ENCODE measurements around the gene SCNN1A. TPM values are rescaled to one million over a fixed set of nuclear protein-coding genes. Genes with fewer than 3 reads are reported as not detected.

SCNN1A gene
- total RNA-seq, 1 donor from 2014 or later, result 10.2 TPM

DNA sequence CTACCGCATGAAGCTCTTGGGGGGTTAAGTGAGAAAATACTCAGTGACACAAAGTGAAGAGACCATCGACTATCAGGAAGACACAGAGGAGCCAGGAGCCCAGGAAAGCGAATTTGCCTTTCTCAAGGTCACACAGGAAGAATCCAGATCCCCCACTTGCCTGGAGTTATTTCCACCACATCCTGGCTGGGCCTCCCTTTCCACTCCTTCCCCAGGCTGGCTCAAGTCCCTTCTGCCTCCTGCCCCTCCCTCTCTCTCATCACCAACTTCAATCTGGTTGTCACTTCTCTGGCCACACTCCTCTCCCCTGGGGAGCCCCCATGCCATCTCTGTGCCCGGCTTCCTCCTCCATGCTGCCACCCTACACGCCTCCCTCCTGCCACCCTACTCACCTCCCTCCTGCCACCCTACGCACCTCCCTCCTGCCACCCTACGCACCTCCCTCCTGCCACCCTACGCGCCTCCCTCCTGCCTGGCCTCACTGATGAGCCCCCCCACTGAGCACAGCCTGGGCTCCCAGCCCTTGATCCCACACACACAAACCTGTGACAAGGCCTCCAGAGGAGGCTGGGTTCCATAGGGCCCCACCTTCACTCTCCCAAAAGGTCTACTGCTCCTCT lies 6.3 kb downstream of the SCNN1A start:
- no peak for DNase-seq

GRCh38 chr12:6367969-6368892 lies 7.1 kb downstream of the SCNN1A start:
- no peak for DNase-seq

DNA sequence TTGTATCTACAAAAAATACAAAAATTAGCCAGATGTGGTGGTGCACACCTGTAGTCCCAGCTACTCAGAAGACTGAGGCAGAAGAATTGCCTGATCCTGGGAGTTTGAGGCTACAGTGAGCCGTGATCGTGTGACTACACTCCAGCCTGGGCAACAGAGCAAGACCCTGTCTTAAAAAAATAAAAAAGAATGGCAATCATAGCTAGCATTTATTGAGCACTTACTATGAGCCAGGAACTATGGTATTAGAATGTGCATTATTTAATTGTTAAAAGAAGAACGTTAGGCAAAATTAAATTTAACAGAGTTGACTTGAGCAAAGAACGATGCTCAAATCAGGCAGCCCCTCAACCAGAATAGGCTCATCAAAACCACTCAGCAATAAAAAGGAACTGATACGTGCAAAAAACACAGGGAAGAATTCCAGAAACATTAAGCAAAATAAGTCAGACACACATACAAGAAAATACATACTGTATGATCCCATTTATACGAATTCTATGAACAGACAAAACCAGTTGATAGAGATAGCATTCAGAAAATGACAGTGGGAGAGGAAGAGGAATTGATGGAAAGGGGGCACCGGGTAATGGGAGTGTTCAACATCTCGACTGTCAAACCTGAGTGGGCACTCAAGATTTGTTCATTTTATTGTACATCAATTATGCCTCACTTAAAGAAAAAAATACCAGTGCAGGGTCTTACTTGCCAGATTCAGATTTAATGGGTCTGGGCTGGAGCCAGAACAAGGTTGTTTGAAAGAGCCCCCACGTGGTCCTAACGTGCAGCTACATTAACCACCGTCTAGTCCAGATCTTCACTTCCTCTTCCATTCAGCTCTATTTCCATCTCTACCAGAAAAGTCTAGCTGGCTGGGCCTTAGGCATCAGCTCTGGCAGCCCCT lies 8.0 kb downstream of the SCNN1A start:
- DNase-seq, result no peak

DNA sequence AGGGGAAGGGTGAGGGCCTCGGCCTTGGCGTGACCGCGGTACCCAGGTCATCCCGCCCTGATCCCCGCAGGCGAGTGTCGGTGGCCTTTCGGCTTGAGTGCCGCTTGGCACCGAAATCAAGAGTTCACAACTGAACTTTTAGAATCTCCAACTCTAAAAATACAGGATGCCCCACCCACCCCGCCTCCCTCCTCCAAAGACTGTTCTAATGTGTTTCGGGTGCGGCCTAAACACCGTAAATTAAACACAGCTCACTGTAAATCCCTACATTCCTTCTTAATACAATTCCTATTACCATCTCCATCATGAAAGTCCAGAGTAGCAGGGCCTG lies 11.4 kb downstream of the SCNN1A start:
- DNase-seq, result no peak

DNA sequence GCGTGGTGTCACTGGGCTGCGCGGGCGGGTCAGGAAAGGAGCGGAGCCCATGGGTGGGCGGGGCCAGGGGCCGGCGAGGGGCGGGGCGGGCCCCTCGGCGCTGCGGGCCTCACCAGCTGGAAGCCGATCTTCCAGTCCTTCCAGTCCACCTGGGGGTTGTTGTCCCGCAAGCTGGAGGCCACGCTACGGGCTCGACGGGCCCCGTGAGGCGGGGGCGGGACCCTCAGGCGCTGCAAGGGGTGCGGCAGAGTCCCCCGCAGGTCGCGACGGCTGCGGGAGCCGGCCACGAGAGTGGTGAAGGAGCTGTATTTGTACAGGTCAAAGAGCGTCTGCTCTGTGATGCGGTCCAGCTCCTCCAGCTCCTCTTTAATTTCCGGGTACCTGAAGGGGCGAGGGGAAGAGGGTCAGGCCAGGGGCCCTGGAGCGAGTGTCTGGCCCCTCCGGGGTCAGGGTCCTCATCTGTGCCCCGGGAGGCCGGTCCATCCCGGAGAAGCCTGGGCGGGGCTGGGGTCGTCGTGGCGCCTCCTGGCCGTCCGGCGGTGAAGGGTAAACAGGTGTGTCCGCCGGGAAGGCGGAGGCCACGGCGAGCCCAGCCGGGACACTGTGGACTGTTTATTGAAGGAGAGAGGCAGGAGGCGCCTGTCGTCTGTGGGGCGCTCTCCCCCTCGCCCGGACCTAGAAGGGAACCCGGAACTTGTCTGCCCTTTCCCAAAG lies 11.9 kb downstream of the SCNN1A start:
- DNase-seq, result no peak

DNA sequence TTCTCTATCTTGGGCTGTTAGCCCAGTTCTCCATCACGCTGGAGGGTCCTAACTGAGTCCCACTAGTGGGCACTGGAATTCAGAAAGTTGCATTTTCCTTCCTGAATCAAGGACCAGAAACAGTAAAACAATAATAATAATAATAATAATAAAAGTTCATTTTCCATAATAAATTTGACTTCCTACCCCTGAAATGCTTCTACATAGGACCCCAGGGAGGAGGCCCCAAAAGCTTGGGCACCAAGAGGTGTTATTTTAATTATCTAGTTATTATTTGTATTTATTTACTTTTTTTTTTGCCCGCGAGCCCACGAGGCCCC lies 12.4 kb downstream of the SCNN1A start:
- no peak for DNase-seq

DNA sequence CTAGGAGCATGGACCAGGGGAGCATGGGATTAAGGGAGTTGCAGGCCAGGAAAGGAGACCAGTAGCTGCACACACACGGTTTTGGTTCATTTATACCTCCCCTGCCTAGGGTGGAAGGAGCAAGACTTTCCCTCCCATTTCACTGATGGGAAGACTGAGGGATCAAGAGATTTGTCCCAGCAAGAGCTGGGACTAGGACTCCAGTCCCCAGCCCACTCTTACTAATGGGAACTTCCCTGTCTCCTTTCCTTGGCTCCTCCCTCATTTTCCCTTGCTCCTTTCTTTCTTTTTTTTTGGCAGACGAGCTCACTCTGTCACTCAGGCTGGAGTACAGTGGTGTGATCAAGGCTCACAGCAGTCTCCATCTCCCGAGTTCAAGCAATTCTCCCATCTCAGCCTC lies 13.0 kb downstream of the SCNN1A start:
- DNase-seq, result no peak

GRCh38 chr12:6361834-6362233 lies 13.5 kb downstream of the SCNN1A start:
- no peak for DNase-seq

DNA sequence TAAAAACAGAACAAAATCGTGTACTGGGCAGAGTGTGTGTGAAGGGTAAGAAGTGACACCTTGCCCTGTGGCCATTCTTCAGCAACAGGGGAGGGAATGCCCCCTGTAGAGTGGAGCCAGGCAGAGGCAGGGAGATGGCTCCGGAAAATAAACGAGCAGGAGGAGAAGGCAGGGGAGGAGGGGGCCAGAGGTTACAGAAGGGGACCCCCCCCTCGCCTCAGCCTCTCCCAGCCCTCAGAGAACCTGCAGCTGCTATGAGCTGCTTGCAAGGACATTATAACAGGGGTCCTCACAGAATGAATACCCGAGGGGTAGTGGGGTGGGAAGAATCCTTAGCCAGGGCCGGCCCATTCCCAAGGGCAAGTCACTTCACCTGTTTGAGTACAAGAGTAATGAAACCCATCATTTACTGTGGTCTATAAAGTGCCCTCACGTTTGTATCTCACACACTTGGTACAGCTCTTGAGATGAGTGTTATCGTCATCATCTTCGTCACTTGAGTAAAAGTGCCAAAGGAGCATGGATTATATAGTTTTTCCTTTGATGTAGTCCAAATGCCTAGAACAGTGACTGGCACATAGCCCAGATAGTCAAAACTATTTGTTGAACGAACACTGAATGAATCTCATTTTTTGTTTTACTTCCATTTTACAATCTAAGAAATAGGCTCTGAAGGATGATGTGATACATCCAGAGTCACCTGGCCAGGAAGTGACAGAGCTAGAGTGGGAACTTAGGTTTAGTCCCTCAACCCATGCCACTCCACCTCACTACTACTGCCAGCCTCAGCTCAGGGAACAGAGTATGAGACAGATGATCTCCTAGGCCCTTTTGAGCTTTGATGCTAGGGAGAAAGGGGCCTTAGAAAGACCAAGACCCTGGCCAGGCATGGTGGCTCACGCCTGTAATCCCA lies 14.5 kb downstream of the SCNN1A start:
- no peak for DNase-seq

DNA sequence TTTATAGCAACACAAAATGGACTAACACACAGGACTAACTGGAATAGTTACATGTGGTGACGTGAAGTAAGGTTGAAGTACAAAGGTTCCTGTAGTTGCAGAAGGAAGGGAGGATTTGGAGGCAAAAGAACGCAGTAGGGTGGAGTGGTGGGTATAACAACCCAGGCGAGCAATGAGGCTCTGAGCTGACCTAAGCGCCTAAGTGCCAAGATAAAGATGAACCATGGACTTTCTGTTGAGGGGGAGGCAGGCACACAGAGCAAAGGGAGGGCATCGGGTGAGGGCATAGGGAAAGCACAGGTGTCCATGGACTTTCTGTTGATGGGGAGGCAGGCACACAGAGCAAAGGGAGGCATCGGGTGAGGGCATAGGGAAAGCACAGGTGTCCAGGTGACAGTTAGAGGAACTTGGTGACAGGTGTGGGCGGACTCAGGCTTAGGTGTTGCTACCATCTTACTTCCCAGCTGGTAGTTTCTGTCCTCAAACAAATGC lies 15.2 kb downstream of the SCNN1A start:
- DNase-seq, result no peak

- no peak for DNase-seq
These were observed 16.5 kb downstream of the SCNN1A start for GRCh38 chr12:6358881-6359280.

DNA sequence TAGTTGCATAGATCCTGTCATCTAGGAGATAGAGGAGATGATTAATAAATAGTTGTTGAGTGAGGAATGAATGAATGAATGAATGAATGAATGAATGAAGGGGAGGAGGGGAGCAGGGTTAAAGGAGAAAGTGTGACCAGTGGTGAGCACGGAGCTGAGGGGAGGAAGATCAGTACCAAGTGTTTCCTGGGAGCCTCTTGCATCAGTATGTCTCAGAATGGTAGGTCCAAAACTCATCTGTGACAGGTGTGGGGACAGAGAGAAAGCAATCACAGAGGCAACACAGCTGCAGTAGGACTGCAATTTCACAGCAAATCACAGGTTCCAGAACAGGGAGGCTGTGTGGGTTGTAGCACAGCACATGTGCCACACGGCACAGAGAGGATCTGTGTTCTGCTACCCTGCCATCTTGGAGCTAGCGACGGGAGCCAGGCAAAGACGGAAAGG lies 19.0 kb downstream of the SCNN1A start:
- DNase-seq, result no peak

GRCh38 chr12:6355491-6356373 lies 19.6 kb downstream of the SCNN1A start:
- no peak for DNase-seq

DNA sequence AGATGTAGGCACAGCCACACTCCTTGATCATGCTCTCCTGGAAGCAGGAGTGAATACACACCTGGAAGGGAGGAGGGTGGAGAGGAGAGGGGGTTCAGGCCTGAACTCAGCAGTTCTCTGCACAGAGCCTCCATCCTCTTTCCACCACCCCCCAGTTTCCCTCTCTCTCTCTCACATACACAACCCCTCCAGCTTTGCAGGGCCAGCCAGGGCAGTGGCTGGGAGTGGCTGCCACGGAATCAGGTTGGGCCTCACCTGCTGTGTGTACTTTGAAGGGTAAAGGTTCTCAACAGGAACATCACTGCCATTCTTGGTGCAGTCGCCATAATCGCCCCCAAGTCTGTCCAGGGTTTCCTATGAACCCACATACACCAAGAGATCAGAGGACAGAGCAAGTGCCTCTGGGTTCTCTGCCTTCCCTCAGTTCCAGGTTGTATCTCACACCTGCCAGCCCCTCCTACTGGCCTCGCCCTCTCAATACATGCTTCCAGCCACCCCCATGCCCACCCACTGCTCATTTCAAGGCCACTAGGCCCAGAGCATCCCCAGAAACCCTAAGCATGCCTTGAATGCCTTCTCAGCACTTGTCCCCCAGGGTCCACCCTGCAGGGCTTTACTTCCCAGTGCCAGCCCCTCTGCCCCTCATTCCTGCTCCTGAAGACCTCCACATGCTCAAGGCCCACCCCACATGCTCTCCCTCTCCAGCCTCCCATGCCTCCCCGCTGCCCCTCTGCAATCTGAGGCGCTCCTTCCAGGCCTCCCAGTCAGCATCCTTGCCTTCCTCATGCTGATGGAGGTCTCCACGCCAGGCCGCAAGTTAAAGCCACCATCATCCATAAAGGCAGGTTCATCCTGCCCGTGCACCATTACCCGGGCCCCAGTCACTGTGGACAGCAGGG lies 20.6 kb downstream of the SCNN1A start:
- DNase-seq, result no peak

- no peak for DNase-seq
These were observed 22.9 kb downstream of the SCNN1A start for GRCh38 chr12:6352193-6353173.

DNA sequence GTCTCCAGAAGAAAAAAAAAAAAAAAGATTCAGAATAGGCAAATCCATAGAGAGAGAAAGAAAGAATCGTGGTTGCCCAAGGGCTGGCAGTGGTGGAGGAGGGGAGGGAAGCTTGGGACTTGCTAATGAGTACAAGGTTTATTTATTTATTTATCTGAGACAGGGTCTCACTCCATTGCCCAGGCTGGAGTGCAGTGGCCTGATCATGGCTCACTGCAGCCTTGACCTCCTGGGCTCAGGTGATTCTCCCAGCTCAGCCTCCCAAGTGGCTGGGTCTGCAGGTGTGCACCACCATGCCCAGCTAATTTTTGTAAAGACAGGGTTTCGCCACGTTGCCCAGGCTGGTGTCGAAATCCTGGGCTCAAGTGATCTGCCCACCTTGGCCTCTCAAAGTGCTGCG lies 23.7 kb downstream of the SCNN1A start:
- no peak for DNase-seq

Data from skin of body (tissue), 2 donors.